ENCODE results near the gene MPND.

The MPND gene

GRCh38 chr19:4405977-4406376 lies 62.6 kb downstream of the MPND start:
- Mint-ChIP-seq H3K4me3 (peak overlapping the region; percentile 6 to 68 (median 16)), H3K36me3 (ENCODE audit: low read depth) (peaks cover 16% of the 10 kb centered on the region), H3K4me1 (peaks cover 22% of the 10 kb centered on the region), H3K27me3 (ENCODE audit: low read depth) (no peaks in the 10 kb centered on the region), H3K9me3 (no peaks in the 10 kb centered on the region), H3K27ac (no peak overlapping the region)
- no peak for TF ChIP-seq CTCF (IDR thresholded peaks at IDR 0.05; ENCODE audit: unreplicated experiment in 3 of 3)

- H3K27ac Mint-ChIP-seq: no peak overlapping the region
- TF ChIP-seq CTCF (IDR thresholded peaks at IDR 0.05; ENCODE audit: unreplicated experiment in 3 of 3): no peak
- no peaks in the 10 kb centered on the region for H3K9me3 Mint-ChIP-seq
- H3K27me3 Mint-ChIP-seq (ENCODE audit: low read depth): no peaks in the 10 kb centered on the region
- peaks cover 21% of the 10 kb centered on the region for H3K4me1 Mint-ChIP-seq
- peaks cover 16% of the 10 kb centered on the region for H3K36me3 Mint-ChIP-seq (ENCODE audit: low read depth)
- H3K4me3 Mint-ChIP-seq: no peak overlapping the region
Measured at GRCh38 chr19:4406626-4407025, 63.3 kb downstream of the MPND start.

- H3K27ac Mint-ChIP-seq: no peak overlapping the region
- TF ChIP-seq CTCF (IDR thresholded peaks at IDR 0.05; ENCODE audit: unreplicated experiment in 3 of 3): no peak
- peaks cover 7% of the 10 kb centered on the region for H3K4me1 Mint-ChIP-seq
- no peaks in the 10 kb centered on the region for H3K9me3 Mint-ChIP-seq
- H3K27me3 Mint-ChIP-seq (ENCODE audit: low read depth): no peaks in the 10 kb centered on the region
- H3K4me3 Mint-ChIP-seq: no peak overlapping the region
- H3K36me3 Mint-ChIP-seq (ENCODE audit: low read depth): peaks cover 29% of the 10 kb centered on the region
Measured at GRCh38 chr19:4409123-4409933, 66.0 kb downstream of the MPND start.
